LNCAP (cell line): ENCODE data around the gene DOC2B.

Experiments used
- CTCF ChIP-seq: fragments of 450-650 bp; IDR thresholded peaks from 2 replicates; pipeline ENCODE4 v1.5.1; 2017; ENCODE audit warnings: mild to moderate bottlenecking

Gene DOC2B

DNA sequence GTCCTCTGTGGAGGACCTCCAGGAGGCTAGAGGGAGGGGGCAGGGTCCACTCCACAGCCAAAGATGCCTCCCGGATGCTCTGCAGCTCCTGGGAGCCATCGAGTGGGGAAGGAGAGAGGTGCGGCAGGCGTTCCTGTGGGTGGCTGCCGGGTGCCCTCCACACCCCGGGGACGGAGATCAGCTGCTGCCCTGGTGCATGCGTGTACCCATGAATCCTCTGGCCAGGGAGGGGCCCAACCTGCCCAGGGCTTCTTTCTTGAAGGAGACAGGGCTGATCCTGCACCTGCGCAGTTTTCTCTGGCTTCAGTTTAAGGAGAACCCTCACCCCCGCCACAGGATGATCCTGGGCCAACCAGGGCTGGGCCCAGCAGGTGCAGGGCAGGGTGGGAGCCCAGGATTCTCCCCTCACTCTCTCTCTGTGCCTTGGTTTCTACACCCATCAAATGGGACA lies 33.5 kb upstream of the DOC2B start:
- no peak for TF ChIP-seq CTCF

- no peak for TF ChIP-seq CTCF
Measured at GRCh38 chr17:213286-214105, 32.0 kb upstream of the DOC2B start.

DNA sequence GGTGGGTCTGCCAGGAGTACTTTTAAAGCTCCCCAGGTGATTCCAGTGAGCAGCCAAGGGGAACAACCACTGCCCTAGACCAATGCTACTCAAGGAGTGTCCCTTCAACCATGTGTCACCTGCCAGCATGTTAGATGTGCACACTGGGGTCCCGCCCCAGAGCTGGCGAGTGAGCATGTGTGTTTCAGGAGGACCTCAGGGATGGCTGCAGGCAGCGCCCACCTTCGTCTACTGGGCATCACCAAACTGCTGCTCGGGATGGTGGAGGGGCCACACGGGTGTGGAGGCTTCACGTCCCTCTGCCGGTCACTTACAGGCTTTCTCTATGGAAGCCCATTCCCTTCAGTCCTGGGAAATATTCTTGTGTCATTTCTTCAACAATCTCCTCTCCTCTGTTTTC lies 29.0 kb upstream of the DOC2B start:
- TF ChIP-seq CTCF = no peak

- TF ChIP-seq CTCF = no peak
Measured at GRCh38 chr17:208429-208828, 27.0 kb upstream of the DOC2B start.

DNA sequence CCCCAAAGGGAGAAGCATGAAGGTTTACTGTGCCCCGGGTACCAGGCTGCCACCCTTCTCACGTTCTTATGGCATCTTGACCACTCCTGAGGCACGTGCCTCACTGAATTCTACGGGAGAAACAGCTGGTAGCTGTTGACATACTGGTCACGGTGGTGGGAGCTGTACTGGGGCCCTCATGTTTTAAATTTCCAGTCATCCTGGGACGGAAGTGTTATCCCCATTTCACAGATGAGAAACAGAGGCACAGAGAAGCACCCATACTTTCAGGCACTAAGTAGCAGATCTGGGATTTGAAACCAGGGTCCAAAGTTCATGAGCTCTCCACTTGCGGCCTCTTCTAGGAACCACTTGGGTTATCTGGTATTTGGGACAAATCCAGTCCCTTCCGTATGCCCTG lies 26.3 kb upstream of the DOC2B start:
- no peak for TF ChIP-seq CTCF

- TF ChIP-seq CTCF = no peak
Measured at GRCh38 chr17:206941-207560, 25.6 kb upstream of the DOC2B start.

GRCh38 chr17:205817-206216 lies 24.4 kb upstream of the DOC2B start:
- no peak for TF ChIP-seq CTCF
